CD4-positive, alpha-beta T cell (primary cell): ENCODE data around the gene AP4M1. TPM values are rescaled to one million over a fixed set of nuclear protein-coding genes. Genes with fewer than 3 reads are reported as not detected.

ENCODE experiments used
- ATAC-seq: fragments of 200-7000 bp; cut with Tn5 transposase; one replicate; pipeline ENCODE4 v1.10.0; 2022; ENCODE audit warnings: mild to moderate bottlenecking; ENCODE audit not compliant: poor library complexity
- CTCF ChIA-PET: fragments of 350-600 bp; sonication (Branson Sonifier 250); formaldehyde crosslinking; loops from one replicate; lab custom pipeline; 2021; ENCODE audit warnings: antibody characterized with exemption, inconsistent platforms; lab: Charles Lee
- POLR2A ChIA-PET: fragments of 350-600 bp; sonication (Branson Sonifier 250); formaldehyde crosslinking; loops from one replicate; lab custom pipeline; 2021; ENCODE audit warnings: antibody characterized with exemption, inconsistent platforms; lab: Charles Lee
- DNase-seq, 14 experiments: peaks; one replicate each; pipeline ENCODE4 v3.0.0-alpha.2; 2013 to 2020; ENCODE audit warnings: mixed read lengths in 2 of 14
- H3K27ac ChIP-seq, 2 donors: one replicate each; pipeline versions ENCODE4 v1.5.1 to v1.7.0; 2013; ENCODE audit warnings: low read length in 2 of 2, low read depth in 1 of 2, mild to moderate bottlenecking in 1 of 2
- H3K27me3 ChIP-seq, 2 experiments: 1 replicate in 1 of 2; 2 replicates in 1 of 2; pipeline versions ENCODE4 v1.6.1 to v1.7.0; 2013; ENCODE audit warnings: low read length in 2 of 2, control low read depth in 1 of 2, mild to moderate bottlenecking in 1 of 2, moderate library complexity in 1 of 2; ENCODE audit not compliant: insufficient read depth in 2 of 2, control insufficient read depth in 1 of 2
- H3K36me3 ChIP-seq: one replicate; pipeline ENCODE4 v1.6.1; 2013; ENCODE audit warnings: low read length, control low read depth; ENCODE audit not compliant: insufficient read depth
- H3K4me1 ChIP-seq: one replicate; pipeline ENCODE4 v1.6.1; 2013; ENCODE audit warnings: low read length, control low read depth; ENCODE audit not compliant: insufficient read depth
- H3K4me3 ChIP-seq: one replicate; pipeline ENCODE4 v1.5.1; 2013; ENCODE audit warnings: mild to moderate bottlenecking, low read length, moderate library complexity
- H3K9me3 ChIP-seq, 2 experiments: 1 replicate in 1 of 2; 2 replicates in 1 of 2; pipeline versions ENCODE4 v1.6.1 to v1.7.0; 2013; ENCODE audit warnings: low read length in 2 of 2, mild to moderate bottlenecking in 2 of 2, control low read depth in 1 of 2, moderate library complexity in 1 of 2; ENCODE audit not compliant: control insufficient read depth in 1 of 2, insufficient read depth in 1 of 2
- H3K27ac Mint-ChIP-seq: one replicate; pipeline ENCODE4 v1.8.0; 2020; ENCODE audit warnings: mixed read lengths
- H3K27me3 Mint-ChIP-seq: one replicate; pipeline ENCODE4 v1.8.0; 2021; ENCODE audit warnings: mixed read lengths
- H3K36me3 Mint-ChIP-seq: one replicate; pipeline ENCODE4 v1.8.0; 2021; ENCODE audit warnings: low read depth, mixed read lengths
- H3K4me1 Mint-ChIP-seq: one replicate; pipeline ENCODE4 v1.8.0; 2021; ENCODE audit warnings: low read depth, mixed read lengths
- H3K4me3 Mint-ChIP-seq: one replicate; pipeline ENCODE4 v1.8.0; 2020; ENCODE audit warnings: mild to moderate bottlenecking, mixed read lengths
- H3K9me3 Mint-ChIP-seq: one replicate; pipeline ENCODE4 v1.8.0; 2020; ENCODE audit warnings: mixed read lengths
- CTCF ChIP-seq: fragments of 200-600 bp; IDR thresholded peaks from one replicate; pipeline ENCODE4 v1.8.0; 2022; ENCODE audit warnings: antibody characterized with exemption, mild to moderate bottlenecking
- intact Hi-C, 2 experiments: fragments of 100-400 bp; cut with DNase I in 1 of 2; cut with micrococcal nuclease in 1 of 2; formaldehyde crosslinking; loops; one replicate each; pipeline versions ENCODE4 v1.15.1 to v1.9.0; 2023 to 2025; cut with DNase I, micrococcal nuclease
- total RNA-seq, 174 experiments: library from RNA in 2 of 174; stranded (reverse) in 2 of 174; gene quantifications; one replicate each; pipeline ENCODE4 v1.2.3 and lab custom pipeline; 2021 to 2026

Gene AP4M1
- total RNA-seq, 2 experiments from 2014 or later, result 2.8 to 4.0 TPM

GRCh38 chr7:100156331-100157068, 55.1 kb downstream of the AP4M1 start:
- Histone ChIP-seq H3K9me3 (no peaks in the 10 kb centered on the region), H3K4me1 (peaks cover 62% of the 10 kb centered on the region), H3K27ac (peak overlapping the region; percentile 29 to 87), H3K36me3 (peaks cover 47% of the 10 kb centered on the region), H3K27me3 (no peaks in the 10 kb centered on the region), H3K4me3 (peak overlapping the region; percentile 71)
- Mint-ChIP-seq H3K4me1 (peaks cover 57% of the 10 kb centered on the region), H3K27me3 (no peaks in the 10 kb centered on the region), H3K4me3 (peak overlapping the region; percentile 81), H3K27ac (peak overlapping the region; percentile 76), H3K36me3 (peaks cover 53% of the 10 kb centered on the region), H3K9me3 (no peaks in the 10 kb centered on the region)
- ATAC-seq, result peak; percentile 13
- intact Hi-C loops, result loop anchor here in 1 of 2 experiments (5.0 kb wide), 1 partner anchor 116 kb away; no protein-coding TSS in a partner anchor
- CTCF ChIA-PET, result no interaction called here
- POLR2A ChIA-PET, result interaction anchor here (0.8 to 3.2 kb wide), 7 partner anchors 8 to 50 kb away, joined by 3 to 27 read pairs (median 6); partner anchors contain the start of genes GAL3ST4, GPC2, LAMTOR4 and STAG3
- TF ChIP-seq CTCF, result no peak
- DNase-seq, result peak in 3 of 14 experiments; percentile 30 to 79 (median 63)

- Mint-ChIP-seq H3K36me3 (peaks cover 48% of the 10 kb centered on the region), H3K27me3 (no peaks in the 10 kb centered on the region), H3K4me3 (peak overlapping the region; percentile 81), H3K9me3 (no peaks in the 10 kb centered on the region), H3K27ac (peak overlapping the region; percentile 76), H3K4me1 (peaks cover 57% of the 10 kb centered on the region)
- ATAC-seq (no peak), DNase-seq (no peak)
- H3K9me3 ChIP-seq, result no peaks in the 10 kb centered on the region
- H3K4me1 ChIP-seq, result peaks cover 61% of the 10 kb centered on the region
- no peak for TF ChIP-seq CTCF
- H3K4me3 ChIP-seq, result peak overlapping the region; percentile 71
- POLR2A ChIA-PET, result interaction anchor here (0.6 to 3.2 kb wide), 8 partner anchors 9 to 691 kb away, joined by 3 to 27 read pairs (median 5); partner anchors contain the start of genes AGFG2, ATP5MF, GAL3ST4 and GPC2
- peak overlapping the region; percentile 15 to 87 for H3K27ac ChIP-seq
- CTCF ChIA-PET, result interaction anchor here (1.1 kb wide), 1 partner anchor 27 kb away, joined by 3 read pairs; no protein-coding TSS in a partner anchor
- intact Hi-C loops, result loop anchor here in 1 of 2 experiments (5.0 kb wide), 1 partner anchor 115 kb away; no protein-coding TSS in a partner anchor
- H3K27me3 ChIP-seq, result no peaks in the 10 kb centered on the region
- peaks cover 43% of the 10 kb centered on the region for H3K36me3 ChIP-seq
These were observed 55.6 kb downstream of the AP4M1 start for GRCh38 chr7:100157069-100157333.

- Histone ChIP-seq H3K27me3 (no peaks in the 10 kb centered on the region), H3K4me3 (peak overlapping the region; percentile 71), H3K27ac (peak overlapping the region; percentile 40 to 87), H3K36me3 (peaks cover 43% of the 10 kb centered on the region), H3K4me1 (peaks cover 57% of the 10 kb centered on the region), H3K9me3 (no peaks in the 10 kb centered on the region)
- Mint-ChIP-seq H3K27ac (peak overlapping the region; percentile 76), H3K4me3 (peak overlapping the region; percentile 81), H3K4me1 (peaks cover 55% of the 10 kb centered on the region), H3K27me3 (no peaks in the 10 kb centered on the region), H3K36me3 (peaks cover 43% of the 10 kb centered on the region), H3K9me3 (no peaks in the 10 kb centered on the region)
- TF ChIP-seq CTCF, result no peak
- intact Hi-C loops, result loop anchor here (1.0 to 5.0 kb wide), 3 partner anchors 9 to 115 kb away; partner anchors contain the start of genes GPC2 (in 1 of the 2), LAMTOR4 (in 1 of the 2) and STAG3 (in 1 of the 2)
- DNase-seq (peak in 1 of 14 experiments; percentile 39), ATAC-seq (no peak)
- POLR2A ChIA-PET, result interaction anchor here (0.6 to 3.1 kb wide), 12 partner anchors 8 to 692 kb away, joined by 3 to 27 read pairs (median 4); partner anchors contain the start of genes AGFG2, ATP5MF, GAL3ST4 and GPC2
- CTCF ChIA-PET, result interaction anchor here (1.0 to 1.1 kb wide), 2 partner anchors 9 to 26 kb away, joined by 3 read pairs; partner anchors contain the start of gene LAMTOR4
These were observed 56.1 kb downstream of the AP4M1 start for GRCh38 chr7:100157334-100158228.
